HepG2 (cell line): ENCODE results near the gene TADA3. TPM values are rescaled to one million over a fixed set of nuclear protein-coding genes. Genes with fewer than 3 reads are reported as not detected.
A peak's percentile ranks its signal among the peaks of the same experiment; 100 is the strongest.

Experiments
- AHR ChIP-seq: IDR thresholded peaks from 2 replicates; pipeline ENCODE4 v1.6.1; 2018; ENCODE audit warnings: missing genetic modification reagents, missing compliant biosample characterization
- ARID4A ChIP-seq: sonication (generic); formaldehyde crosslinking; IDR thresholded peaks from 2 replicates; pipeline ENCODE4 v1.5.0; 2020; ENCODE audit warnings: mild to moderate bottlenecking, missing genetic modification reagents, borderline replicate concordance
- CSRNP2 ChIP-seq: sonication (generic); formaldehyde crosslinking; conservative IDR thresholded peaks from 2 replicates; pipeline ENCODE4 v1.8.0; 2022; ENCODE audit warnings: low read depth, missing genetic modification reagents
- HDAC1 ChIP-seq: sonication (generic); formaldehyde crosslinking; IDR thresholded peaks from 2 replicates; pipeline ENCODE4 v1.5.1; 2020; ENCODE audit warnings: mild to moderate bottlenecking, missing genetic modification reagents
- HMGXB3 ChIP-seq: sonication (generic); formaldehyde crosslinking; IDR thresholded peaks from 2 replicates; pipeline ENCODE4 v1.4.0; 2020; ENCODE audit warnings: missing genetic modification reagents, borderline replicate concordance
- JUND ChIP-seq: sonication (generic); formaldehyde crosslinking; IDR thresholded peaks from 2 replicates; pipeline ENCODE4 v1.8.0; 2022; ENCODE audit warnings: mild to moderate bottlenecking, missing genetic modification reagents
- KAT8 ChIP-seq: IDR thresholded peaks from 2 replicates; pipeline ENCODE4 v1.6.1; 2016; ENCODE audit warnings: missing genetic modification reagents, missing compliant biosample characterization
- LCORL ChIP-seq, 2 experiments: fragments of 450-650 bp in 1 of 2; sonication (generic) in 1 of 2; formaldehyde crosslinking in 1 of 2; IDR thresholded peaks; 2 replicates each; pipeline versions ENCODE4 v1.5.0 to v1.6.1; 2017 to 2020; ENCODE audit warnings: antibody characterized with exemption in 1 of 2, missing genetic modification reagents in 1 of 2
- PHF5A ChIP-seq: IDR thresholded peaks from one replicate; pipeline ENCODE4 v1.6.1; 2018; ENCODE audit warnings: low read depth, missing genetic modification reagents; ENCODE audit not compliant: unreplicated experiment
- PREB ChIP-seq: sonication (generic); formaldehyde crosslinking; IDR thresholded peaks from 2 replicates; pipeline ENCODE4 v1.4.0; 2020; ENCODE audit warnings: missing genetic modification reagents
- SRSF9 ChIP-seq: fragments of 200-400 bp; formaldehyde crosslinking; IDR thresholded peaks from 2 replicates; pipeline ENCODE4 v1.6.1; 2018; ENCODE audit warnings: borderline replicate concordance, mild to moderate bottlenecking, low read depth, low read length; ENCODE audit not compliant: insufficient read depth, poor library complexity, severe bottlenecking
- TARDBP ChIP-seq: sonication (generic); formaldehyde crosslinking; IDR thresholded peaks from 2 replicates; pipeline ENCODE4 v1.8.0; 2022; ENCODE audit warnings: mild to moderate bottlenecking, missing genetic modification reagents
- ZFP37 ChIP-seq: sonication (generic); formaldehyde crosslinking; IDR thresholded peaks from 2 replicates; pipeline ENCODE4 v1.4.0; 2020; ENCODE audit warnings: missing genetic modification reagents, borderline replicate concordance
- ZNF414 ChIP-seq: sonication (generic); formaldehyde crosslinking; IDR thresholded peaks from 2 replicates; pipeline ENCODE4 v1.5.0; 2020; ENCODE audit warnings: missing genetic modification reagents
- ZNF564 ChIP-seq: sonication (generic); formaldehyde crosslinking; IDR thresholded peaks from 2 replicates; pipeline ENCODE4 v1.8.1; 2023; ENCODE audit warnings: mild to moderate bottlenecking, missing genetic modification reagents
- ZNF629 ChIP-seq: sonication (generic); formaldehyde crosslinking; conservative IDR thresholded peaks from 2 replicates; pipeline ENCODE4 v1.5.0; 2020; ENCODE audit warnings: missing genetic modification reagents
- polyA plus RNA-seq, 8 experiments: library from polyadenylated mRNA; depleted of rRNA in 3 of 8; stranded (reverse) in 7 of 8; unstranded in 1 of 8; fragments of >200 nt; fragmentation: Illumina TruSeq in 4 of 8; extraction: Trizol in 4 of 8; gene quantifications; 2 replicates each; pipeline versions ENCODE4 v1.2.1 to v1.2.3, GENCODE V29; 2011 to 2016; ENCODE audit warnings: low read depth in 4 of 8, missing spikeins in 1 of 8, mixed read lengths in 1 of 8; ENCODE audit not compliant: insufficient read depth in 1 of 8
- total RNA-seq, 5 experiments: library from RNA; depleted of rRNA; stranded (reverse); fragments of >200 nt; fragmentation: Illumina TruSeq; extraction: Trizol; gene quantifications; 2 replicates each; pipeline ENCODE4 v1.2.3, GENCODE V29; 2016; ENCODE audit warnings: low read depth in 1 of 5

TADA3 gene
- total and polyA plus RNA-seq, 2 of the 13 experiments (the other 11 are each of a cell fraction or from before 2014, with no cell fraction given) = 32.1 to 37.1 TPM

GRCh38 chr3:9770276-9770812 is 21.9 kb downstream of the TADA3 start (continued):
- TF ChIP-seq HMGXB3 (CRISPR knock-in tag) (no peak), ZFP37 (CRISPR knock-in tag) (no peak), AHR (CRISPR knock-in tag) (no peak), KAT8 (CRISPR knock-in tag) (no peak), ZNF564 (0 out of 2 replicates have a peak, but pooled peaks have one; percentile 12), PREB (CRISPR knock-in tag) (no peak), HDAC1 (CRISPR knock-in tag) (peak; percentile 27; the same call in 1 of the 2 replicates), CSRNP2 (CRISPR knock-in tag) (no peak), PHF5A (no peak), ARID4A (peak; percentile 1; the same call in 1 of the 2 replicates), TARDBP (CRISPR knock-in tag) (no peak), ZNF414 (no peak), LCORL (IDR thresholded peaks at IDR 0.05) (no peak), LCORL (CRISPR knock-in tag; IDR thresholded peaks at IDR 0.05) (peak; percentile 79), JUND (CRISPR knock-in tag) (no peak), SRSF9 (no peak), ZNF629 (peak; percentile 96)
